Activated CD8-positive, alpha-beta memory T cell treated with anti-CD3 and anti-CD28 coated beads for 4 hours (primary cell): Measurements from ENCODE around the gene NDUFV1.
"Not testable (repeated sequence)": the region's sequence is repeated elsewhere in the genome, so short reads cannot be mapped to it uniquely, and the experiment has no call there.

Experiments used
- DNase-seq, 2 donors: peaks; one replicate each; pipeline ENCODE4 v3.0.0-alpha.2; 2020; ENCODE audit warnings: low read depth in 2 of 2

NDUFV1 gene

GRCh38 chr11:67586568-67587250 is 20.0 kb upstream of the NDUFV1 start:
- DNase-seq = no peak

GRCh38 chr11:67588136-67588503 is 18.6 kb upstream of the NDUFV1 start:
- DNase-seq = no peak

GRCh38 chr11:67588899-67589415 is 17.8 kb upstream of the NDUFV1 start:
- not testable (repeated sequence) for DNase-seq

- DNase-seq = no peak
These were observed 13.7 kb upstream of the NDUFV1 start for GRCh38 chr11:67592880-67593564.

GRCh38 chr11:67593565-67593905 is 13.2 kb upstream of the NDUFV1 start:
- no peak for DNase-seq

GRCh38 chr11:67594480-67594879 is 12.3 kb upstream of the NDUFV1 start:
- DNase-seq = no peak

GRCh38 chr11:67596753-67597300 is 9.9 kb upstream of the NDUFV1 start:
- DNase-seq = no peak

- DNase-seq = not testable (repeated sequence)
These were observed 9.3 kb upstream of the NDUFV1 start for GRCh38 chr11:67597458-67597857.

GRCh38 chr11:67597963-67598362 is 8.8 kb upstream of the NDUFV1 start:
- not testable (repeated sequence) for DNase-seq

- DNase-seq = no peak
These were observed 7.6 kb upstream of the NDUFV1 start for GRCh38 chr11:67599149-67599548.

- DNase-seq = no peak
These were observed 6.3 kb upstream of the NDUFV1 start for GRCh38 chr11:67600324-67601029.

GRCh38 chr11:67601098-67601497 is 5.6 kb upstream of the NDUFV1 start:
- DNase-seq = no peak

- DNase-seq = not testable (repeated sequence)
These were observed 2.6 kb upstream of the NDUFV1 start for GRCh38 chr11:67604119-67604518.

- DNase-seq = no peak
These were observed 1.9 kb upstream of the NDUFV1 start for GRCh38 chr11:67604815-67605214.

- no peak for DNase-seq
These were observed 1.3 kb upstream of the NDUFV1 start for GRCh38 chr11:67605231-67606011.

- DNase-seq = no peak
These were observed 644 bp upstream of the NDUFV1 start for GRCh38 chr11:67606093-67606491.

GRCh38 chr11:67607507-67607906 is 771 bp downstream of the NDUFV1 start:
- no peak for DNase-seq

- no peak for DNase-seq
These were observed 1.8 kb downstream of the NDUFV1 start for GRCh38 chr11:67608486-67608885.

- DNase-seq = no peak
These were observed 2.6 kb downstream of the NDUFV1 start for GRCh38 chr11:67609316-67609715.

- no peak for DNase-seq
These were observed 3.6 kb downstream of the NDUFV1 start for GRCh38 chr11:67610302-67610868.

GRCh38 chr11:67611165-67611564 is 4.4 kb downstream of the NDUFV1 start:
- no peak for DNase-seq
